M059J (cell line): ENCODE measurements around the gene SCP2. TPM values are rescaled to one million over a fixed set of nuclear protein-coding genes. Genes with fewer than 3 reads are reported as not detected.
A peak's percentile ranks its signal among the peaks of the same experiment; 100 is the strongest.

ENCODE experiments used
- DNase-seq: peaks from one replicate; pipeline ENCODE4 v3.0.0-alpha.2; 2012; ENCODE audit warnings: low read depth
- total RNA-seq: library from RNA; depleted of rRNA; stranded (reverse); fragments of >200 nt; shearing (Covaris generic); gene quantifications from 2 replicates; pipeline ENCODE4 v1.2.3, GENCODE V29; 2014

The SCP2 gene
- total RNA-seq, 1 experiment from 2014 or later, result 230 TPM

- DNase-seq, result no peak
Observed at GRCh38 chr1:53037159-53037558, 110.1 kb downstream of the SCP2 start.

GRCh38 chr1:53038566-53038965, 111.5 kb downstream of the SCP2 start:
- no peak for DNase-seq

- DNase-seq, result no peak
Observed at GRCh38 chr1:53043271-53043670, 116.2 kb downstream of the SCP2 start.

GRCh38 chr1:53044926-53045325, 117.8 kb downstream of the SCP2 start:
- no peak for DNase-seq

- peak; percentile 87 for DNase-seq
Observed at GRCh38 chr1:53046930-53047329, 119.9 kb downstream of the SCP2 start.

- peak; percentile 93 for DNase-seq
Observed at GRCh38 chr1:53047737-53048736, 121.0 kb downstream of the SCP2 start.

- no peak for DNase-seq
Observed at GRCh38 chr1:53048960-53049573, 122.0 kb downstream of the SCP2 start.

GRCh38 chr1:53049574-53049967, 122.5 kb downstream of the SCP2 start:
- no peak for DNase-seq

GRCh38 chr1:53050310-53050709, 123.2 kb downstream of the SCP2 start:
- no peak for DNase-seq

GRCh38 chr1:53051676-53052075, 124.6 kb downstream of the SCP2 start:
- no peak for DNase-seq

GRCh38 chr1:53057127-53057526, 130.1 kb downstream of the SCP2 start:
- peak; percentile 7 for DNase-seq

- DNase-seq, result peak; percentile 20
Observed at GRCh38 chr1:53060579-53060978, 133.5 kb downstream of the SCP2 start.

GRCh38 chr1:53061123-53061858, 134.2 kb downstream of the SCP2 start:
- DNase-seq, result no peak

- DNase-seq, result peak; percentile 12
Observed at GRCh38 chr1:53061859-53062707, 135.0 kb downstream of the SCP2 start, which contains the start of gene PODN. Gene PODN, plus strand, starts transcription at chr1:53062213. Its CDS starts 7,643 bp downstream, at chr1:53069856.

GRCh38 chr1:53062708-53063591, 135.9 kb downstream of the SCP2 start:
- DNase-seq, result no peak

GRCh38 chr1:53063744-53064515, 136.9 kb downstream of the SCP2 start:
- no peak for DNase-seq

- DNase-seq, result no peak
Observed at GRCh38 chr1:53065391-53065790, 138.3 kb downstream of the SCP2 start.

GRCh38 chr1:53066488-53066887, 139.4 kb downstream of the SCP2 start:
- DNase-seq, result no peak
